Spinal cord (tissue), 10 donors: ENCODE results near the gene TOMM20. TPM values are rescaled to one million over a fixed set of nuclear protein-coding genes. Genes with fewer than 3 reads are reported as not detected.

Experiments used
- DNase-seq, 6 donors: peaks; one replicate each; pipeline versions ENCODE4 v3.0.0 to v3.0.0-alpha.2; 2013 to 2015; ENCODE audit warnings: low spot score in 6 of 6, low read depth in 4 of 6
- H3K27ac ChIP-seq: one replicate; pipeline ENCODE4 v1.5.1; 2013; ENCODE audit warnings: low read depth, low read length, control low read depth
- H3K27me3 ChIP-seq: one replicate; pipeline ENCODE4 v1.6.1; 2013; ENCODE audit warnings: low read length; ENCODE audit not compliant: control insufficient read depth, insufficient read depth
- H3K36me3 ChIP-seq: one replicate; pipeline ENCODE4 v1.6.1; 2013; ENCODE audit warnings: low read length; ENCODE audit not compliant: control insufficient read depth, insufficient read depth
- H3K4me1 ChIP-seq: one replicate; pipeline ENCODE4 v1.6.1; 2013; ENCODE audit warnings: low read length; ENCODE audit not compliant: control insufficient read depth, insufficient read depth
- H3K4me3 ChIP-seq: one replicate; pipeline ENCODE4 v1.5.1; 2013; ENCODE audit warnings: low read depth, low read length, control low read depth
- H3K9me3 ChIP-seq: one replicate; pipeline ENCODE4 v1.6.1; 2013; ENCODE audit warnings: low read length; ENCODE audit not compliant: control insufficient read depth, insufficient read depth
- WGBS: methylation state at CpG from one replicate; pipeline ENCODE4 v1.1.5; 2013; ENCODE audit warnings: missing lambda C conversion rate; ENCODE audit not compliant: insufficient coverage; 5-methylcytosine and 5-hydroxymethylcytosine counted together
- polyA plus RNA-seq, 2 donors: library from polyadenylated mRNA; unstranded; fragments of 120-200 nt; gene quantifications; one replicate each; pipeline ENCODE4 v1.2.1, GENCODE V29; 2013; ENCODE audit not compliant: insufficient read length in 2 of 2
- small RNA-seq: library from RNA; depleted of rRNA; stranded (forward); fragments of <200 nt; gene quantifications from one replicate; pipeline ENCODE3, GENCODE V24; 2014; ENCODE audit warnings: low replicate concordance
- total RNA-seq, 2 donors: library from RNA; depleted of rRNA in 1 of 2; stranded (reverse); fragments of 120-200 nt in 1 of 2; fragments of >200 nt in 1 of 2; gene quantifications; one replicate each; pipeline versions ENCODE4 v1.2.3 to v1.2.4, GENCODE V29; 2013 to 2014
- donor health status: healthy.

Gene TOMM20
- total and polyA plus RNA-seq, 4 donors: 87.4 to 180 (median 161) TPM

- Histone ChIP-seq H3K4me3 (no peak overlapping the region), H3K27me3 (no peaks in the 10 kb centered on the region), H3K27ac (no peak overlapping the region), H3K9me3 (no peaks in the 10 kb centered on the region), H3K36me3 (no peaks in the 10 kb centered on the region), H3K4me1 (peaks cover 6% of the 10 kb centered on the region)
- DNase-seq: peak in 2 of 6 donors; percentile 68 to 80
- 38% methylated on average over 5 of the region's 7 CpGs for WGBS
Measured at GRCh38 chr1:235060607-235061470, 67.8 kb downstream of the TOMM20 start.

Small RNA genes lying within 50 kb of the gene (small RNA-seq; reads per million reads assigned to genes)
- gene AL732292.1 (not detected), gene SNORA14B (10.2 reads per million, percentile 96 among the genes with 10 or more reads in this experiment)

Other genes starting within 250 kb of the TOMM20 start
- 10 to 100 TPM; 60.6 to 70.1 TPM for gene RBM34, start 32.4 kb upstream of the TOMM20 start, total RNA-seq
- 10 to 100 TPM; 76.2 to 88.6 TPM for gene RBM34, start 32.4 kb upstream of the TOMM20 start, polyA plus RNA-seq
- 10 to 100 TPM; 48.4 to 68.0 TPM for gene ARID4B, start 199.3 kb upstream of the TOMM20 start, total RNA-seq
- gene ARID4B, start 199.3 kb upstream of the TOMM20 start, polyA plus RNA-seq: 10 to 100 TPM; 30.9 to 42.0 TPM
- 10 to 100 TPM; 42.7 to 45.8 TPM for gene GGPS1, start 199.7 kb upstream of the TOMM20 start, total RNA-seq
- 10 to 100 TPM; 66.1 to 73.8 TPM for gene GGPS1, start 199.7 kb upstream of the TOMM20 start, polyA plus RNA-seq
- 10 to 100 TPM; 29.6 to 34.2 TPM for gene TBCE, start 238.6 kb upstream of the TOMM20 start, total RNA-seq
- 10 to 100 TPM; 48.8 to 51.5 TPM for gene TBCE, start 238.6 kb upstream of the TOMM20 start, polyA plus RNA-seq